Measurements from ENCODE around the gene NPHP1. TPM values are rescaled to one million over a fixed set of nuclear protein-coding genes. Genes with fewer than 3 reads are reported as not detected.
"Not testable (repeated sequence)": the region's sequence is repeated elsewhere in the genome, so short reads cannot be mapped to it uniquely, and the experiment has no call there.

The NPHP1 gene
- total RNA-seq, 1 donor from 2014 or later = 3.1 TPM

- no peak for DNase-seq (ENCODE audit: low read depth)
- H3K4me3 ChIP-seq (ENCODE audit: low read depth, low read length) = peak within 1 kb of the TSS; percentile 76
- TF ChIP-seq CTCF (conservative IDR thresholded peaks at IDR 0.05; ENCODE audit: low read depth, low read length) = no peak
Observed at GRCh38 chr2:110115291-110116032, 89.4 kb downstream of the NPHP1 start, which contains the start of gene MALL. Gene MALL (minus strand): TSS chr2:110115822. CDS start chr2:110115792, 30 bp downstream.

- peak overlapping the region; percentile 76 for H3K4me3 ChIP-seq (ENCODE audit: low read depth, low read length)
- DNase-seq (ENCODE audit: low read depth) = no peak
- no peak for TF ChIP-seq CTCF (conservative IDR thresholded peaks at IDR 0.05; ENCODE audit: low read depth, low read length)
Observed at GRCh38 chr2:110114831-110115255, 90.0 kb downstream of the NPHP1 start.

- DNase-seq (ENCODE audit: low read depth) = no peak
- peak; percentile 50 for TF ChIP-seq CTCF (conservative IDR thresholded peaks at IDR 0.05; ENCODE audit: low read depth, low read length)
- H3K4me3 ChIP-seq (ENCODE audit: low read depth, low read length) = peak overlapping the region; percentile 76
Observed at GRCh38 chr2:110113961-110114591, 90.7 kb downstream of the NPHP1 start.

GRCh38 chr2:110108291-110108690, 96.5 kb downstream of the NPHP1 start:
- not testable (repeated sequence) for H3K4me3 ChIP-seq (ENCODE audit: low read depth, low read length); DNase-seq (ENCODE audit: low read depth)

- no peak for DNase-seq (ENCODE audit: low read depth)
- no peak for TF ChIP-seq CTCF (conservative IDR thresholded peaks at IDR 0.05; ENCODE audit: low read depth, low read length)
- H3K4me3 ChIP-seq (ENCODE audit: low read depth, low read length) = no peak overlapping the region
Observed at GRCh38 chr2:110107092-110108079, 97.4 kb downstream of the NPHP1 start.

- no peak for DNase-seq (ENCODE audit: low read depth)
- no peak for TF ChIP-seq CTCF (conservative IDR thresholded peaks at IDR 0.05; ENCODE audit: low read depth, low read length)
- no peak overlapping the region for H3K4me3 ChIP-seq (ENCODE audit: low read depth, low read length)
Observed at GRCh38 chr2:110106642-110107041, 98.2 kb downstream of the NPHP1 start.

All from epithelial cell of proximal tubule (primary cell).